ENCODE data around the gene DNMBP.
"Not testable (repeated sequence)": the region's sequence is repeated elsewhere in the genome, so short reads cannot be mapped to it uniquely, and the experiment has no call there.

The DNMBP gene

GRCh38 chr10:99852481-99853213 lies 157.1 kb downstream of the DNMBP start:
- intact Hi-C loops (cut with DNase I) = no loop called here

GRCh38 chr10:99851825-99852224 lies 157.9 kb downstream of the DNMBP start:
- intact Hi-C loops (cut with DNase I) = no loop called here
- no peak for DNase-seq

More at GRCh38 chr10:99852481-99853213, 157.1 kb downstream of the DNMBP start:
- DNase-seq = no peak

GRCh38 chr10:99850767-99851340 lies 158.9 kb downstream of the DNMBP start:
- intact Hi-C loops (cut with DNase I) = no loop called here
- no peak for DNase-seq

- intact Hi-C loops (cut with DNase I) = no loop called here
- DNase-seq = no peak
Measured at GRCh38 chr10:99850021-99850766, 159.6 kb downstream of the DNMBP start.

GRCh38 chr10:99849536-99849935 lies 160.2 kb downstream of the DNMBP start:
- intact Hi-C loops (cut with DNase I) = loop anchor here (5.0 kb wide), 1 partner anchor 198 kb away; no protein-coding TSS in a partner anchor

GRCh38 chr10:99849057-99849456 lies 160.7 kb downstream of the DNMBP start:
- intact Hi-C loops (cut with DNase I) = loop anchor here (5.0 kb wide), 1 partner anchor 198 kb away; no protein-coding TSS in a partner anchor
- DNase-seq = no peak

More at GRCh38 chr10:99849536-99849935, 160.2 kb downstream of the DNMBP start:
- DNase-seq = no peak

GRCh38 chr10:99845837-99846382 lies 163.8 kb downstream of the DNMBP start:
- DNase-seq = peak; percentile 31 to 91 (median 78)
- intact Hi-C loops (cut with DNase I) = loop anchor here (5.0 kb wide), 1 partner anchor 201 kb away; no protein-coding TSS in a partner anchor

GRCh38 chr10:99844433-99844955 lies 165.3 kb downstream of the DNMBP start:
- DNase-seq = no peak
- intact Hi-C loops (cut with DNase I) = no loop called here

GRCh38 chr10:99843310-99843709 lies 166.4 kb downstream of the DNMBP start:
- intact Hi-C loops (cut with DNase I) = no loop called here
- DNase-seq = no peak

GRCh38 chr10:99841746-99842145 lies 168.0 kb downstream of the DNMBP start:
- intact Hi-C loops (cut with DNase I) = no loop called here

GRCh38 chr10:99840859-99841258 lies 168.9 kb downstream of the DNMBP start:
- DNase-seq; intact Hi-C loops (cut with DNase I): not testable (repeated sequence)

More at GRCh38 chr10:99841746-99842145, 168.0 kb downstream of the DNMBP start:
- DNase-seq = no peak

GRCh38 chr10:99836711-99837110 lies 173.0 kb downstream of the DNMBP start:
- DNase-seq = no peak
- intact Hi-C loops (cut with DNase I) = no loop called here

- intact Hi-C loops (cut with DNase I) = no loop called here
- no peak for DNase-seq
Measured at GRCh38 chr10:99835947-99836346, 173.8 kb downstream of the DNMBP start.

- no peak for DNase-seq
- intact Hi-C loops (cut with DNase I) = no loop called here
Measured at GRCh38 chr10:99834410-99834809, 175.3 kb downstream of the DNMBP start.

GRCh38 chr10:99832439-99832838 lies 177.3 kb downstream of the DNMBP start:
- DNase-seq = no peak
- intact Hi-C loops (cut with DNase I) = no loop called here

- intact Hi-C loops (cut with DNase I) = no loop called here
- no peak for DNase-seq
Measured at GRCh38 chr10:99828464-99828863, 181.3 kb downstream of the DNMBP start.

GRCh38 chr10:99827936-99828335 lies 181.8 kb downstream of the DNMBP start:
- intact Hi-C loops (cut with DNase I) = no loop called here
- no peak for DNase-seq

Measured in head of caudate nucleus (tissue), 42 donors.